HG03064 (cell line): ENCODE data around the gene KLF3.

Experiments
- ATAC-seq: cut with Tn5 transposase; IDR thresholded peaks from one replicate; pipeline ENCODE4 v1.9.1; 2021; ENCODE audit warnings: low read depth; ENCODE audit not compliant: unreplicated experiment

The KLF3 gene

DNA sequence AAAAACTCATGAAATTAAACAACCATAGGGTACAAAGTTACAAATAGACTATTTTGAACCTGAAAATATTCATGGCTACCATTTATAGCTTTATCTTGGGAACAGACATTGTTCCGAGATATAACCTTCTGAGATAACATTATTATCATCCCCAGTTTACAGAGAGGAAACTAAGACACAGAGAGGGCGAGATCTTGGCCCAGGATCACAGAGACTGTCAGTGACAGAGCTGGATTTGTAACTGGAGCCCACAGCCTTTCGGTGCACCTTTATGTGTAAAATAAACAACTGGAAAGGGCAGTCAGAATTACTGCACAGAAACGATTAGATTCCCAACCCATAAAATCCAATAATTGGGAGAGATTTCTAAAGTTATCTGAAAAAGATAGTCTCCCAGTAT is 28.4 kb downstream of the KLF3 start:
- ATAC-seq, result no peak

DNA sequence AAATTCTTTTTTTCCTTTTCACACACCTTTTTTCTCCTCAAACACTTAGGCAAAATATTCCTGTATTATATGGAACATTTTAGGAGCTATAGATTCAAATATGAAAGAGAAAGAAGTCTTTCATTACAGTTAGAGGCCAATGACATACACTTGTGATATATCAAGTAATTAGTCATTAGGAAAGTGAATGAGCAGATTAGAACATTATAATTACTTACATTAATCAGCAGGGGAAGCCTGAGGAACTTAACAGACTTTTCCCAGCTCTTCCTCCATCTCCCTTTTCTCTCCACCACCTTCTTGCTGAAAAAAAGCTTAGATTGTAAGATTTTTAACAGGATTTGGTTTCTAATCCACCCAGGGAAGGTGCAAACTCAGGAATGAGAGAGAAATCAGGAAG is 29.6 kb downstream of the KLF3 start:
- no peak for ATAC-seq

DNA sequence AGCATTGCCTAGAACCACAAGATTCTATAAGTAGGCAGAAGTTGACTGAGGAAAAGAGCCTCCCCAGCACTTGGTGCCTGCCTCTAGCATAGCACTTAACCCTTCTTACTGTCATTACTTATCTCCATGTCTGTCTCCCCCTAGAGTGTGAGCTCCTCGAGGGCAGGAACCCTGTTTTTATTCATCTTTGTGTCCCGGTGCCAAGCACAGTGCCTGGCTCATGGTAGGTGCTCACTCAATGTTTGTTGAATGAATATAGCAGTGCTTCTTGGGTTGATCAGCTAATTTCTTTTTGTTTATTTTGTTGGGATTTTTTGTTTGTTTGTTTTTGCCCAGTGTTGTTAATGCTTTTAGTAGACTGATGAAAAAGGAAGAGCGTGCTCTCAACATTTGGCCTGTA is 30.3 kb downstream of the KLF3 start:
- ATAC-seq, result no peak

DNA sequence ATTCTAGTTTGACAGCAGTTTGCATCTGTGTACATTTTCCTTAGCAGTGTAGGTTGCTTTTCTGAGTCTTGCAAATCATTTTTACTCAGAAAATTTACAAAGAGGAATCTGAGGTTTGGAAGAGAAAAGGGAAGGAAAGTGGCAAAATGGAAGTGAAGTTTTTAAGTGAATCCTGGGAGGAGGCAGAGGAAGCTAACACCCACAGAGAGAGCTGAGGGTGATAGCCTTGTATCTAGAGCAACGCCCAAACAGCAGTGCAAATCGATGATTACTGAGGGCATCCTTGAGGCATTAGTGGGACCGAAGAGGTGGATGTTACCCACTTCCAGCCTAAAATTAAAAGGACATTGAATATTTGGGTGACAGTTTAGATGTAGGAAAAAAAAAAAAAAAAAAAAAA is 31.8 kb downstream of the KLF3 start:
- no peak for ATAC-seq

DNA sequence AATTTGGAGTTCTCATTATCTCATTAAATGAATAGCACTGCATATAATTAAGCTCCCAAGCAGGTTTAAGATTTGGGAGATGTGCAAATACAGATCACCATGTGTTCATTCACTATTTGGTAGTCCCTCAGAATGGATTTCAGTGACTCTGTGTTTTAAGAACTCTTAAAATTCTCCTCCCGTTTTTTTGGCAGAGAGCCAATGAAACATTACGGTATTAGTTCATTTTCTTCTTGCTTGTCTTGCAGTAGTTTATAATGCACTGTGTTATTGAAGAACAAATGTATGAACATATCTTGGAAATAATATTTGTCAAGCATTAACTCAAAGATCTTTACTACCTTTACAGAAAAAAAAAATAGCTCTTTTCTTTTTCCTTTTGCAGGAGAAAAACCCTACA is 32.7 kb downstream of the KLF3 start:
- no peak for ATAC-seq

DNA sequence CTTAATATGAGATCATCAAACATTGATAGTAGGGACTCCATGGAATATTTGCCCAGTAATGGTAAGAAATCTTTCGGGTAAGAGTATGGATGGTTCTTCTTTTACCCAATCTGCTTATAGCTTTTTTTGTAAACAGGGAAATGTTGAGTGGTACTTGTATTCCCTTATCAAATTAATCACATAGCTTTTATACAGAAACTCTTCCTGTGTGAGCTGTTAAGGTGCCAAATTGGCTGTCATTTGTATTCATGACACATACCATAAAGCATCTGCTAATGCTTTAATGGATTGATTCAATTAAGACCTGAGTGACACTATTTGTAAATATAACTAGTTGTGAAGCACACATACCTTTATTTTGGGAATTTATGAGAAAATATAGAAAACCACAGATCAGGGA is 34.2 kb downstream of the KLF3 start:
- no peak for ATAC-seq

DNA sequence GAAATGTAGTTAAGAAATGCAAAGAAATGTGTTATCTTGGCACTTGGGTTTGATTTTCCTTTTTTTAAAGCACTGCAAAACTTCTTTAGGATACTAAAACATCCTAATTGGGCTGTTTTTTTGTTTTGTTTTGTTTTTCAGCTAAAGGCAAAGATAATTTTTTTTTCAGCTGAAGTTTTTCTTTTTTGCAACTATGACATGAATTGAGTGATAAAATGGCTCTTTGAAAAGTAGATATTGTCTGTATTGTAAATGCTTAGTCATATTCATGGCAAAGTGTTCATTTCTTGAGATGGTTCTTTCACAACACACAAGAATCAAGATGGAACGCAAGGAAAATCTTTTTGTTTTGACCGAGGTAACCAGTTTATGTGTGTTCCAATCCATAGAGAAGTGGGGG is 35.1 kb downstream of the KLF3 start:
- no peak for ATAC-seq

DNA sequence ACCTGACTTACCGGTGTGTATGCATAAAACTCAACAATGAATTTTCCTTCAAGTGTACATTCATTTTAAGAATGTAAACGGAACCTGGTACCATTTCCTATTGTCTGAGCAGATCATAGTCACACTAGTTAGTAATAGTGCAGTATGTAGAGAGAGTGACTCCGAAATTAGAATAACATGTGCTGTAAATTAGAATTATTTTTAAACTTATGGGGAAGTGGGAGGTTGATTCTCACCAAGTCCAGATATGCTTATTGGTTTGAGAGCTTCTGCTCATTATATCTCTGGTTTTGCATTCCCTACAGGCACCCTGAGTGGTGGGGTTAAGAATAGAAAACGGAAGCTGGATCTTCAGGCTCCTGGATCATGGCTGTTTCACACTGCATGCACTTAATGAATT is 39.6 kb downstream of the KLF3 start:
- no peak for ATAC-seq

DNA sequence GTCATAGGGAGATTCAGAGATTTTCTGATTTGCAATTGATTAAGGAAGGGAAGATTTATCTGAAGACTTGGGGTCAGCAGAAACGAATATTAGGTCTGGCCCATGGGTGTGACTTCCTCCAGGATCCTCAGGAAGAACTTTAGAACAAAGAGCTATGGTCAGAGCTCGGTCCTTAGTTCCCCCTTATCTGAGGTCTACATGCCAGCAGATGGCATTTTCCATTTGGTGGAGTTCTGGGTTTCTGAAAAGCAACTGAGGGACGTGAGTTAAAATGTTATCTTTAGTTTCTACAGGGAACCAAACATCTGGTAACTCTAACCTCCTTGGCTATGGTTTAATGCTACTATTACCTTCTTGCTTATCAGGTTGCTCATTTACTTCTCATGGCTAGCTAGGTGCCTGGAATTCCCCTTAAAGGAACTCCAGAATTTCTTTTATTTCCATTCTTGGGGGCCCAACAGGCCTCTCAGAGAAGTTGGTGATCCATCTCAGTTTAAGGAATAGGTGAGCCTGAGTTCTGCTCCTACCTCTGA is 40.7 kb downstream of the KLF3 start:
- no peak for ATAC-seq

DNA sequence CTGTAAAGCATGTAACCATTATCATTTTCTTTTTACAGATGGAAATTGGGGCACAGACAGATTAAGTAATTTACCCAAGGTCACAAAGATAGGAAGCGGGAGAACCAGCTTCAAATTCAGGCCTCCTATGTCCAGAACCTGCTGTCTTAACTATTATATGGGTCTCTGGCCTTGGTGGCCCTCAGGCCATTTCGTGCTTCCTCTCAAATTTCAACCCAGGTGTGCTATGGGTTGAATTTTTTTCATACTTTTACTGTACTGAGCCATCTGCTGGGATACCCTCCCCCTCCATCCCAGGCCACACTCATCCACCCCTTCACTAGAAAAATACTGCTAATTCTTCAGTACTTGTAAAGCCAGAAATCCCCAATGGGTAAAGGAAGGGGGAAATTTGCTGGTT is 42.3 kb downstream of the KLF3 start:
- no peak for ATAC-seq

DNA sequence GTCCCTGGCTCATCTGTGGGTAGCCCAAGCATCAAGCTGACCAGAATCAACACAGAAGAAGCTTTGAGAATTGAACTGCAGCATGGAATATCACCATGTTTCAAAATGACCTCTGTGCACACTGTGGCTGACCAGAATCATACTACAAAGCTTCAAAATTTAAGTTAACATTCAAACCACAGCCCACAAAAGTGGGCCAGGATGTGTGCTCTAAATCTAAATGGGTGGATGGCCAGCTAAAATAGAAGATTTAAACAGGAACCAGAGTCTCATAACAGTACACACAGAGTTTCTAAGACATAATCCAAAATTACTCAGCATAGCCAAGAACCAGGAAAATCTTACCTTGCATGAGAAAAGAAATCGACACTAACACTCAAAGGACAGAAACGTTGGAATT is 46.1 kb downstream of the KLF3 start:
- peak; percentile 78 for ATAC-seq

DNA sequence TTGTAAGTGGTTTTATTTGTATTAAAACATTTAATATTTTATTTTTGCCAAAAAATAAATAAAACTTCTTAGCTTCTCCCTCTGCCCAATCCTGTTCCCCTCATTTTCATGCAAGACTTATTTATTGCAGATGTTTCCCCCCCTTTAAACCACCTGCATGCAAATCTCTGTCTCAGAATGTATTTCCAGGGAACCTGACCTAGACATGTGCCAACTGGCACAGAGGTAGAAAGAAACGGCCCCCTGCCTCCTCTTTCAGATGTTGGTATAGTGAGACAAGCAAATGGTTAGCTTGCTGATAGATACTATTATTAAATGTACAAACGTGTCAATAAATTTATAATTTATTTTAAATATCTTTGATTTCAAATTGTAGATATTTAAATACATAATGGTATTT is 47.1 kb downstream of the KLF3 start:
- no peak for ATAC-seq

DNA sequence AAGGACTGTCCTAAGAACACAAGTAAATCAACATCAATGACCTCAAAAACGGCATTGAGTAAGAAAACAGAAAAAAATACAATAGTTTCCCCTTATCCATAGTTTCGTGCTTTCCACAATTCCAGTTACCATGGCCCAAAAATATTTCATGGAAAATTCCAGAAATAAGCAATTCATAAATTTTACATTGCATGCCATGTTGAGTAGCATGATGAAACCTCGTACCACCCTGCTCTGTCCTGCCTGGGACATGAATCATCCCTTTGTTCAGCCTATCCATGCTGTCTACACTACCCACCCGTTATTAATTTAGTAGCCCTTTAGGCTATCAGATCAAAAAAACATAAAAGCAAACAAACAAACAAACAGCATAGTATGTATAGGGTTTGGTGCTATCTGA is 51.1 kb downstream of the KLF3 start:
- no peak for ATAC-seq

DNA sequence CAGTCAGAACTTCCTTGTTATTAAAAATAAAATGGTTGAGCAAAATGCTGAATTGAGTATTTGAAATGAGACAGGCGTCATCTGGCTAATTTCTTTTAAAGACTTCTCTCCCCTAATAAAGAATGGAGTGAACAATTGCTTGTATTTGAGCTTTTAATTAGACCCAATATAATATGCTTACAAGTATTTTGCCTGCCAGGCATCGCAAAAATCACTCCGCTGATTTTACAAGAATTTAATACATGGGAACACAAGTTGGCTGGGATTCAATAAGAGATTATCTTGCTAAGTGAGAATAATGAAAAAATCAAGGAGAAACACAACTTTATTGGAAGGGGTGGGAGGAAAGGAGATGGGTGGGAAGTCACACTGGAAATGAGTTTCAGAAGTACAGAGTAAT is 52.3 kb downstream of the KLF3 start:
- no peak for ATAC-seq

DNA sequence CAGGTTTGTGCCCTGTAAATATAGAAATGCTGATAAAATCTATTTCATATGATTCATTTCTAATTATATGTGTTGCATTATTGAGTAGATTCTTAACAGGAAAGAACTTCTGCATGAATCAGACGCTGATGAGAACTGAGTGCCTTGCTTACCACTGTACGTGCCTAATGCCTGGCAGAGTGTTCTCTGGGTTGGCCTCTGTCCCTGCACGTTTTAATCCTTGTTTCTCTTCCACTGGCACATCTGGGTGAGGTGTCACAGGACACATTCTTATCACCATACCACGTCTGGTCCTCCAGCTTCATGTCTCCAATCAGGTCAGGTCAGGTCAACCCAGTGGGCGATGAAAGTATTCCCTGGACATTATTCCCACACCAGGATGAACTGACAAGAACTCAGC is 53.6 kb downstream of the KLF3 start:
- ATAC-seq, result no peak

DNA sequence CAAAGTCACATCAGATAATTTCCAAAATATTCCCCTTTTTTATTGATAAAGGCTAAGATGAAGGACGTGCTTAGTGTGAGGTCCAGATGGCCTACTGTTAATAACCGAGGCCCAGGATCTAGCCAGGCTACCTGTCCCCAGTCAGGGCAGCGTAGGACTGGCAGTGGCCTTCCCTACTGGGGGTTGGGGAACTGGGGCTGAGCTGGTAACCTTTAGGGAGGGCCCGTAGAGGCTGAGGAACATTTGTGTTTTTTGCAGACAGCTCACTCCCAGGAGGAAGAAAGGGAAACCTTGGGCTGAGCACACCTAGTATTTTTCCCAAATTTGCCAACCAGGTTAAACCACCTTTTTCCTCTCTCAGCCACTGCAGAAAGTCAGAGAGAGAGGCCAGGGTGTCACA is 59.1 kb downstream of the KLF3 start:
- ATAC-seq, result no peak

DNA sequence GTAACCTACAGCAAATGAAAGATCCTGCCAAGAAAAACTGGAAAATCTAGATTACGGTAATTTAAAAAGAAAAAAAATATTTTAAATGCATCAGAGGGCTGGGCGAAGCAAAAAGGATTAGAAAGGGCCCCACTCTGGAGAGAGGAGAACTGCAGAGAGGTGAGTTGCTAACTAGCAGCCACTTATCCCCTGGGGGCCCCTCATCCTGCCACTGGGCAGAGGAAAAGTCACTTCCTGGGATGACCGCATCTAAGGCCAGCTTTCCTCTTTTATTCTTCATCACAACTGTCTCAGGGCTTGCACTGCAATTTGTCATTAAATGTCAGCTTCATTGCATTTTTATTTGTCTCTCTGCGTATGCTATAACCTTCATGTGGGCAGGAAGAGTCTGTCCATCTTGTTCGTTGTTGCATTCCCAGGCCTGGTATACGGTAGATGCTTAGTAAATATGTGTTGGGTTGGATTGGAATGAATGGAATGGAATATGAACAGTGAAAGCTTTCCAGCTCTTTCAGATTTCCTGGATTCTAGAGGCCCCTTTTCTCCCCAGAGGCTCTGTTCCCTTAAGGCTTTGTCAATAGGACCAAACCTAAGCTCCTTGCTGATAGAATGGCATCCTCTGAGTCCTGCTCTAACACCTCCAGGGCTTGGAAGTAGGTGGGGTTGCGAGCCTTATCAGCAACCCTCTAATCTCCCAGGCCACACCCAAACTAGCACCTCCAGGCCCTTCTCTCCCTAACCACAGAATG is 59.9 kb downstream of the KLF3 start:
- ATAC-seq, result no peak

DNA sequence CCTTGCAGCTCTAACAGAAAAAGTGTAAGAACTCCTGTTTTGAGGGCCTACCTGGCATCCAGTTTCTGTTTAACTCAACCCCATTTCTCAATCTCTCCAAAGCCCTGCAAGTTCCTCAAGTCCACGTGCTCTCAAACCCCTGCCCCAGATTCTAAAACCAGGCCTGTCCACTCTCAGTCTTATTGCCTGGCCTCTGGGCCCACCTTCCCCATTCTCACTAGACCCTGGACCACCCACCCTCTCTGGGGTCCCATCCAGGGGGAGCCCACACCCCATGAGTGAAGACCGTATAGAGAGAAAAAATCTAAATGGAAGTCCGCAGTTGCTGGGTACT is 60.4 kb downstream of the KLF3 start:
- ATAC-seq, result no peak

DNA sequence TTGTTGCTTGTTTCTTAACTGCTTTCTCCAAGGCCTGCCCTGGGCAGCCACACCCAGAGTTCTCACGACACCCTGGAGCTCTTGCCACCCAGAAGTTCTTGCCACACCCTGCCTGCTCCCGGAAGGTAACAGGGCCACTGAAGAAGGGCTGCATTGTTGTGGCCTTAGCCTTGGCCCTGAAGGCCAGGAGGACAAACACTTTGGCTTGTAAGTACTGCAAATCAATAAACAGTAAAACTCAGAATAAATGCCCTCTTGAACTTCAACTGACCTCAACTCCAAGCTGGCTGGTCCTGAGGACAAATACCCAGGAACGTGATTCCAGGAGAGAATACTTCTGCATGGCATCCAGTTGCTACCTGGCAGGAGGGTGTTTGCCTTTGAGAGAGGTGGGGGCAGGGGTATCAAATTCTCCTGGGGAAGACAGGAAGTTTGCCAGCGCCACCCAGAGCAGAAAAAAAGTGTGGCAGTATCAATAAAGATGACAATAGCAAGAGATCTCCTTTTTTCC is 64.7 kb downstream of the KLF3 start:
- ATAC-seq, result no peak

DNA sequence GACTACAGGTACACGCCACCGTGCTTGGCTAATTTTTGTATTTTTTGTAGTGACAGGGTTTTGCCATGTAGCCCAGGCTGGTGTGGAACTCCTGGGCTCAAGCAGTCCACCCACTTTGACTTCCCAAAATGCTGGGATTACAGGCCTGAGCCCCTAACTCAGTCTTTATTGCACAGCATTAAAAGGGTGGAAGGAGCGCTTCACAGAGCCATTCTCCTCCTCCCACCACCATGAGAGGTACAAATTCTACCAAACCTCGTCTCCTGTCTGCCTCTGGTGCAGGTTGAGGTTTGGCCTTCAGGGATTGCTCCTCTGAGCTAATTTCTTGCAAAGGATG is 66.5 kb downstream of the KLF3 start:
- ATAC-seq, result no peak

DNA sequence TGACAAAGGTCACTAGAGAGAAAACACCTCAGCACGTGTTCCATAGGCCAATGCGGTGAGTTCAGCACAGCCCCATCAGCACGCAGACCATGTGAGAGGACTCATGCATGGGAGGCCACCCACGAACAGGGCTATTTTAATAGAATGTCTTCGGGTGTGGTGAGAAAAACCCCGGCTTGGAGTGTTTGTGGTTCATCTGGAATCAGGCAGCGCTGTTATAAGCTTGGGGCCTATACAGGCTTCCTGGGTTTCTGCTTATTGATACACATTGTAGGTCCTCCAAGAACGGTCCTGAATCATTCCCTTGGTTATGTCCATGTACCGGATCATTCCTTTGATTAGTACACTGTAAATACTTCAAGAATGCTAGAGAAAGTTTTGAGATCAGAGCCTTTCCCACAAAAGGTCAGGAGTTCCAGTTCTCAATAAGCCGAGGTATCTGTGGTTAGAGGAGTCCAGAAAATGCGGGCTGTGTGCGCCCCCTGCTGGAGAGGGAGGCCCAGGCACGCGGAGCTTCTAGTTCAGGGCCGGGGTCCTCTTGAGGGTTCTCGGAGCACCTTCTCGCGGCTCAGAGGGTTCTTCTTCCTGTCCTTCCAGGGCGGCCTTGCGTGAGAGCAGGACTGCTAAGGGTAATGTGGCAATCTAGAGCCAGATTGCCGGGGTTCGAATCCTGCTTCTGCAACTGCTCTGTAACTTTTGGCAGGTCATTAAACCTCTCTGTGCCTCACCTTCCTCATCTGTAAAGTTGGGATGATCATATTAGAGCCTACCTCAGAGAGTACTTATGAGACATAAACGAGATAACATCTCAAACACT is 67.0 kb downstream of the KLF3 start:
- no peak for ATAC-seq

DNA sequence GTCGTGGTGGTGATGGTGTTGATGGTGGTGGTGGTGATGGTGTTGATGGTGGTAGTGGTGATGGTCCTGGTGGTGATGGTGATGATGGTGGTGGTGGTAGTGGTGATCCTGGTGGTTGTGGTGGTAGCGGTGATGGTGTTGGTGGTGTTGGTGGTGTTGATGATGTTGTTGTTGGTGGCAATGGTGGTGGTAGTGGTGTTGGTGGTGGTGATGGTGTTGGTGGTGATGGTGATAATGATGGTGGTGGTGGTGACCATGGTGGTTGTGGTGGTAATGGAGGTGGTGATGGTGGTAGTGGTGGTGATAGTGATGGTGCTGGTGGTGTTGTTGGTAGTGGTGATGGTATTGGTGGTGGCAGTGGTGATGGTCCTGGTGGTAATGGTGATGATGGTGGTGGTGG is 69.7 kb downstream of the KLF3 start:
- ATAC-seq, result no peak
